Astrocyte (in vitro differentiated cells and primary cell): ENCODE results near the gene COG5.

Experiments used
- EZH2 ChIP-seq: IDR thresholded peaks from 2 replicates; pipeline ENCODE4 v1.6.1; 2012; ENCODE audit warnings: mild to moderate bottlenecking, low read length, inconsistent platforms; ENCODE audit not compliant: insufficient read depth
- TF ChIP-seq, protein P1 (sequence below): IDR thresholded peaks from 2 replicates; pipeline ENCODE4 v1.5.1; 2011; ENCODE audit warnings: low read depth, mild to moderate bottlenecking, inconsistent platforms, low read length, moderate library complexity; ENCODE audit not compliant: insufficient read depth

DNA sequence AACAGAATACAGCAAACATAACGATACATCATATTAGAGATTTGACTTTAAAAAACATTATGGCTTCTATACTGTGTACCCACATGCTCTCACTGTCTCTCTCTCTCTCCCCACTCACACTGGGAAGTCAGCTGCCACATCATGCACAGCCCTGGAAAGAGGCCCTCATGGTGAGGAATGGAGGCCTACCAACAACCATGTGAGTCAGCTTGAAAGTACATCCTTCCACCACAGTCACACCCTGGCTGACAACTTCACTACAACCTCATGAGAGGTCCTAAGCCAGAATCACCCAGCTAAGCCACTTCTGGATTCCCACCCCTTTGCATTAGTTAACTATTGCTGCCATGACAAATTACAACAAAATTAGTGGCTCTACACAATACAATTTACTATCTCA, 117.2 kb downstream of the COG5 start:
- TF ChIP-seq, protein P1, sequence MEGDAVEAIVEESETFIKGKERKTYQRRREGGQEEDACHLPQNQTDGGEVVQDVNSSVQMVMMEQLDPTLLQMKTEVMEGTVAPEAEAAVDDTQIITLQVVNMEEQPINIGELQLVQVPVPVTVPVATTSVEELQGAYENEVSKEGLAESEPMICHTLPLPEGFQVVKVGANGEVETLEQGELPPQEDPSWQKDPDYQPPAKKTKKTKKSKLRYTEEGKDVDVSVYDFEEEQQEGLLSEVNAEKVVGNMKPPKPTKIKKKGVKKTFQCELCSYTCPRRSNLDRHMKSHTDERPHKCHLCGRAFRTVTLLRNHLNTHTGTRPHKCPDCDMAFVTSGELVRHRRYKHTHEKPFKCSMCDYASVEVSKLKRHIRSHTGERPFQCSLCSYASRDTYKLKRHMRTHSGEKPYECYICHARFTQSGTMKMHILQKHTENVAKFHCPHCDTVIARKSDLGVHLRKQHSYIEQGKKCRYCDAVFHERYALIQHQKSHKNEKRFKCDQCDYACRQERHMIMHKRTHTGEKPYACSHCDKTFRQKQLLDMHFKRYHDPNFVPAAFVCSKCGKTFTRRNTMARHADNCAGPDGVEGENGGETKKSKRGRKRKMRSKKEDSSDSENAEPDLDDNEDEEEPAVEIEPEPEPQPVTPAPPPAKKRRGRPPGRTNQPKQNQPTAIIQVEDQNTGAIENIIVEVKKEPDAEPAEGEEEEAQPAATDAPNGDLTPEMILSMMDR, result no peak
- TF ChIP-seq EZH2, result no peak
